K562 (cell line): Measurements from ENCODE around the gene ZFAND3.

Experiments
- ELF1 ChIP-seq: fragments of 200-800 bp; sonication (Bioruptor generic); IDR thresholded peaks from 2 replicates; pipeline ENCODE4 v1.6.1; 2016; ENCODE audit warnings: missing genetic modification characterization, missing compliant biosample characterization
- ESRRA ChIP-seq: fragments of 450-650 bp; IDR thresholded peaks from 2 replicates; pipeline ENCODE4 v1.6.1; 2014; ENCODE audit warnings: low read depth, mild to moderate bottlenecking, moderate library complexity, borderline replicate concordance
- EZH2 ChIP-seq: IDR thresholded peaks from 2 replicates; pipeline ENCODE4 v1.6.1; 2012; ENCODE audit warnings: low read depth, mild to moderate bottlenecking, inconsistent platforms, low read length, borderline replicate concordance
- HSF4 ChIP-seq: fragments of 250-450 bp; sonication (Bioruptor Pico); IDR thresholded peaks from 2 replicates; pipeline ENCODE4 v2.1.2; 2022; ENCODE audit warnings: mild to moderate bottlenecking, moderate library complexity, borderline replicate concordance
- PHF20 ChIP-seq: fragments of 450-650 bp; IDR thresholded peaks from 2 replicates; pipeline ENCODE4 v1.6.1; 2018; ENCODE audit not compliant: partially characterized antibody
- SIN3B ChIP-seq: fragments of 450-650 bp; IDR thresholded peaks from 2 replicates; pipeline ENCODE4 v1.6.1; 2017; ENCODE audit warnings: low read depth, mild to moderate bottlenecking, moderate library complexity
- TEAD1 ChIP-seq, 2 experiments: fragments of 450-650 bp in 1 of 2; sonication (generic) in 1 of 2; formaldehyde crosslinking; IDR thresholded peaks; 2 replicates each; pipeline versions ENCODE4 v1.4.0 to v1.8.0; 2020 to 2022; ENCODE audit warnings: mild to moderate bottlenecking in 2 of 2, missing genetic modification reagents in 1 of 2
- ZNF184 ChIP-seq: sonication (generic); formaldehyde crosslinking; IDR thresholded peaks from 2 replicates; pipeline ENCODE4 v1.5.0; 2020; ENCODE audit warnings: missing genetic modification reagents
- ZNF311 ChIP-seq: fragments of 250-450 bp; sonication (Bioruptor Pico); IDR thresholded peaks from 2 replicates; pipeline ENCODE4 v1.4.0; 2020; ENCODE audit warnings: mild to moderate bottlenecking, moderate library complexity
- ZZZ3 ChIP-seq: fragments of 450-650 bp; IDR thresholded peaks from 2 replicates; pipeline ENCODE4 v1.6.1; 2016; ENCODE audit warnings: antibody characterized with exemption, mild to moderate bottlenecking, moderate library complexity
- TF ChIP-seq, protein P1 (sequence below), 3 experiments: IDR thresholded peaks in 2 of 3; conservative IDR thresholded peaks in 1 of 3; 2 replicates each; pipeline ENCODE4 v1.5.1; 2011 to 2012; ENCODE audit warnings: low read length in 3 of 3, mild to moderate bottlenecking in 3 of 3, control low read depth in 2 of 3, improper control_type of control experiment in 1 of 3, inconsistent platforms in 1 of 3, low read depth in 1 of 3, mixed read lengths in 1 of 3, moderate library complexity in 1 of 3; ENCODE audit not compliant: insufficient read depth in 2 of 3
- TF ChIP-seq, protein P2 (sequence below): sonication (generic); formaldehyde crosslinking; IDR thresholded peaks from 2 replicates; pipeline ENCODE4 v1.8.1; 2022; ENCODE audit warnings: missing genetic modification reagents

DNA sequence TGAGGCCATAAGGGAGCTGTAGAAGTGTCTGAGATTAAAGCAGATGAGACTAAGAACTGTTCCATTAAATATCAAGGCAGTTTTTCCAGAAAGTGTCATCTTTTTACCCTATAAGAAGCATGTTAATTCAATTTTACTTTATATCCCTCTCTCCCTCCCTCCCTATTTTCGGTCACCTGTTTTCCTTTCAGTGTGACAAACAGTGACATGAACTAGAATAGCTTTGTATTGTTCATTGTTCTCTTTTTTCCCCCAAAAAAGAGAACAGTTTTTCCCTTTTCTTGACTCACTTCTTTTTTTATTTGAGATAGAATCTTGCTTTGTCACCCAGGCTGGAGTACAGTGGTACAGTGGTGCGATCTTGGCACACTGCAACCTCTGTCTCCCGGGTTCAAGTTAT is 269.3 kb downstream of the ZFAND3 start:
- no peak for TF ChIP-seq ESRRA
- TF ChIP-seq ELF1 (tag), result no peak
- TF ChIP-seq, protein P1, sequence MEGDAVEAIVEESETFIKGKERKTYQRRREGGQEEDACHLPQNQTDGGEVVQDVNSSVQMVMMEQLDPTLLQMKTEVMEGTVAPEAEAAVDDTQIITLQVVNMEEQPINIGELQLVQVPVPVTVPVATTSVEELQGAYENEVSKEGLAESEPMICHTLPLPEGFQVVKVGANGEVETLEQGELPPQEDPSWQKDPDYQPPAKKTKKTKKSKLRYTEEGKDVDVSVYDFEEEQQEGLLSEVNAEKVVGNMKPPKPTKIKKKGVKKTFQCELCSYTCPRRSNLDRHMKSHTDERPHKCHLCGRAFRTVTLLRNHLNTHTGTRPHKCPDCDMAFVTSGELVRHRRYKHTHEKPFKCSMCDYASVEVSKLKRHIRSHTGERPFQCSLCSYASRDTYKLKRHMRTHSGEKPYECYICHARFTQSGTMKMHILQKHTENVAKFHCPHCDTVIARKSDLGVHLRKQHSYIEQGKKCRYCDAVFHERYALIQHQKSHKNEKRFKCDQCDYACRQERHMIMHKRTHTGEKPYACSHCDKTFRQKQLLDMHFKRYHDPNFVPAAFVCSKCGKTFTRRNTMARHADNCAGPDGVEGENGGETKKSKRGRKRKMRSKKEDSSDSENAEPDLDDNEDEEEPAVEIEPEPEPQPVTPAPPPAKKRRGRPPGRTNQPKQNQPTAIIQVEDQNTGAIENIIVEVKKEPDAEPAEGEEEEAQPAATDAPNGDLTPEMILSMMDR (IDR thresholded peaks at IDR 0.05 in 2 of 3, conservative IDR thresholded peaks at IDR 0.05 in 1 of 3; ENCODE audit: insufficient read depth in 2 of 3, low read depth in 1 of 3, low read length in 3 of 3), result no peak
- no peak for TF ChIP-seq ZNF311 (CRISPR knock-in tag)
- no peak for TF ChIP-seq HSF4
- no peak for TF ChIP-seq PHF20
- TF ChIP-seq ZNF184 (CRISPR knock-in tag), result no peak
- TF ChIP-seq SIN3B, result no peak
- TF ChIP-seq, protein P2, sequence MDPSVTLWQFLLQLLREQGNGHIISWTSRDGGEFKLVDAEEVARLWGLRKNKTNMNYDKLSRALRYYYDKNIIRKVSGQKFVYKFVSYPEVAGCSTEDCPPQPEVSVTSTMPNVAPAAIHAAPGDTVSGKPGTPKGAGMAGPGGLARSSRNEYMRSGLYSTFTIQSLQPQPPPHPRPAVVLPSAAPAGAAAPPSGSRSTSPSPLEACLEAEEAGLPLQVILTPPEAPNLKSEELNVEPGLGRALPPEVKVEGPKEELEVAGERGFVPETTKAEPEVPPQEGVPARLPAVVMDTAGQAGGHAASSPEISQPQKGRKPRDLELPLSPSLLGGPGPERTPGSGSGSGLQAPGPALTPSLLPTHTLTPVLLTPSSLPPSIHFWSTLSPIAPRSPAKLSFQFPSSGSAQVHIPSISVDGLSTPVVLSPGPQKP (CRISPR knock-in tag), result no peak
- no peak for TF ChIP-seq TEAD1 (CRISPR knock-in tag; IDR thresholded peaks at IDR 0.05)
- no peak for TF ChIP-seq ZZZ3
- no peak for TF ChIP-seq EZH2
